CD14-positive monocyte (primary cell): Measurements from ENCODE around the gene CSNK1E. TPM values are rescaled to one million over a fixed set of nuclear protein-coding genes. Genes with fewer than 3 reads are reported as not detected.

ENCODE experiments used
- DNase-seq, 3 donors: peaks; one replicate each; pipeline ENCODE4 v3.0.0-alpha.2; 2011 to 2022
- H2AFZ ChIP-seq: 2 replicates; pipeline ENCODE4 v1.6.0; 2012; ENCODE audit warnings: mild to moderate bottlenecking, low read depth, low read length, inconsistent platforms; ENCODE audit not compliant: insufficient read depth, poor library complexity, severe bottlenecking
- H3K27ac ChIP-seq, 2 donors: 1 replicate in 1 of 2; 2 replicates in 1 of 2; pipeline ENCODE4 v1.5.1; 2012 to 2013; ENCODE audit warnings: low read length in 2 of 2, control low read depth in 1 of 2, inconsistent platforms in 1 of 2, low read depth in 1 of 2, mild to moderate bottlenecking in 1 of 2
- H3K27me3 ChIP-seq, 2 donors: one replicate each; pipeline versions ENCODE4 v1.6.0 to v1.6.1; 2011 to 2013; ENCODE audit warnings: low read length in 2 of 2; ENCODE audit not compliant: control insufficient read depth in 2 of 2, insufficient read depth in 2 of 2
- H3K36me3 ChIP-seq, 2 donors: replicated peaks in 1 of 2; 1 replicate in 1 of 2; 2 replicates in 1 of 2; pipeline versions ENCODE4 v1.5.1 to v1.6.1; 2012 to 2013; ENCODE audit warnings: low read length in 2 of 2, control low read depth in 1 of 2, inconsistent platforms in 1 of 2, mild to moderate bottlenecking in 1 of 2; ENCODE audit not compliant: insufficient read depth in 2 of 2, control insufficient read depth in 1 of 2
- H3K4me1 ChIP-seq, 2 donors: 1 replicate in 1 of 2; 2 replicates in 1 of 2; pipeline versions ENCODE4 v1.5.1 to v1.6.1; 2012 to 2013; ENCODE audit warnings: low read length in 2 of 2, control low read depth in 1 of 2, inconsistent platforms in 1 of 2, mild to moderate bottlenecking in 1 of 2, moderate library complexity in 1 of 2; ENCODE audit not compliant: insufficient read depth in 2 of 2, control insufficient read depth in 1 of 2
- H3K4me2 ChIP-seq: replicated peaks from 2 replicates; pipeline ENCODE3; 2012; ENCODE audit warnings: low read length, moderate library complexity, mild to moderate bottlenecking; ENCODE audit not compliant: poor library complexity, severe bottlenecking; ENCODE audit errors: extremely low read depth
- H3K4me3 ChIP-seq, 3 experiments: fragments of 200-600 bp in 1 of 3; sonication (generic) in 1 of 3; replicated peaks in 1 of 3; 1 replicate in 2 of 3; 2 replicates in 1 of 3; pipeline ENCODE4 v1.5.1; 2011 to 2013; ENCODE audit warnings: low read length in 3 of 3, mild to moderate bottlenecking in 3 of 3, control low read depth in 2 of 3, low read depth in 2 of 3, inconsistent platforms in 1 of 3, moderate library complexity in 1 of 3
- H3K79me2 ChIP-seq: 2 replicates; pipeline ENCODE4 v1.6.0; 2012; ENCODE audit warnings: mild to moderate bottlenecking, control low read depth, inconsistent platforms, low read length, moderate library complexity; ENCODE audit not compliant: insufficient read depth
- H3K9ac ChIP-seq: 2 replicates; pipeline ENCODE4 v1.6.0; 2017; ENCODE audit warnings: low read length, mild to moderate bottlenecking; ENCODE audit not compliant: insufficient read depth, poor library complexity, severe bottlenecking
- H3K9me3 ChIP-seq, 2 donors: replicated peaks in 1 of 2; 1 replicate in 1 of 2; 2 replicates in 1 of 2; pipeline versions ENCODE4 v1.5.1 to v1.6.1; 2012 to 2013; ENCODE audit warnings: low read length in 2 of 2, control low read depth in 1 of 2; ENCODE audit not compliant: control insufficient read depth in 1 of 2, insufficient read depth in 1 of 2
- H4K20me1 ChIP-seq: 2 replicates; pipeline ENCODE4 v1.6.0; 2012; ENCODE audit warnings: mild to moderate bottlenecking, low read length, control low read depth, moderate library complexity; ENCODE audit not compliant: insufficient read depth
- H3K27ac Mint-ChIP-seq, 7 donors: one replicate each; pipeline ENCODE4 v1.8.0; 2020; ENCODE audit warnings: mild to moderate bottlenecking in 7 of 7, mixed read lengths in 7 of 7, moderate library complexity in 6 of 7, inconsistent platforms in 2 of 7
- H3K27me3 Mint-ChIP-seq, 3 donors: one replicate each; pipeline ENCODE4 v1.8.0; 2021 to 2022; ENCODE audit warnings: low read depth in 3 of 3, mild to moderate bottlenecking in 3 of 3, mixed read lengths in 3 of 3, moderate library complexity in 3 of 3, inconsistent platforms in 1 of 3
- H3K36me3 Mint-ChIP-seq, 2 donors: one replicate each; pipeline ENCODE4 v1.8.0; 2020; ENCODE audit warnings: mixed read lengths in 2 of 2, inconsistent platforms in 1 of 2, mild to moderate bottlenecking in 1 of 2
- H3K4me1 Mint-ChIP-seq: one replicate; pipeline ENCODE4 v1.8.0; 2020; ENCODE audit warnings: mild to moderate bottlenecking, mixed read lengths
- H3K4me3 Mint-ChIP-seq, 2 donors: one replicate each; pipeline ENCODE4 v1.8.0; 2020; ENCODE audit warnings: mild to moderate bottlenecking in 2 of 2, mixed read lengths in 2 of 2, moderate library complexity in 1 of 2
- H3K9me3 Mint-ChIP-seq, 7 donors: one replicate each; pipeline ENCODE4 v1.8.0; 2020 to 2022; ENCODE audit warnings: mixed read lengths in 7 of 7, mild to moderate bottlenecking in 6 of 7, moderate library complexity in 6 of 7, inconsistent platforms in 2 of 7
- WGBS: methylation state at CpG from one replicate; pipeline ENCODE4 v1.1.5; 2013; ENCODE audit warnings: missing lambda C conversion rate; ENCODE audit not compliant: insufficient coverage; 5-methylcytosine and 5-hydroxymethylcytosine counted together
- intact Hi-C, 2 donors: fragments of 100-400 bp; cut with micrococcal nuclease; formaldehyde crosslinking; loops; one replicate each; pipeline versions ENCODE4 v1.15.0 to v1.15.1; 2023
- polyA plus RNA-seq, 3 donors: library from polyadenylated mRNA; depleted of rRNA in 1 of 3; unstranded in 2 of 3; stranded (reverse) in 1 of 3; fragments of 300-500 nt in 2 of 3; fragments of >200 nt in 1 of 3; fragmentation: Illumina TruSeq in 2 of 3; gene quantifications; 1 replicate in 2 of 3; 2 replicates in 1 of 3; pipeline ENCODE4 v1.2.3, GENCODE V29; 2012 to 2021
- TF ChIP-seq, protein P1 (sequence below): fragments of 200-600 bp; IDR thresholded peaks from one replicate; pipeline ENCODE4 v1.8.0; 2022; ENCODE audit warnings: antibody characterized with exemption, mild to moderate bottlenecking

The CSNK1E gene
- polyA plus RNA-seq, 3 donors: 1.9 to 44.7 (median 3.1) TPM

GRCh38 chr22:38304526-38304925 lies 12.7 kb downstream of the CSNK1E start:
- TF ChIP-seq, protein P1, sequence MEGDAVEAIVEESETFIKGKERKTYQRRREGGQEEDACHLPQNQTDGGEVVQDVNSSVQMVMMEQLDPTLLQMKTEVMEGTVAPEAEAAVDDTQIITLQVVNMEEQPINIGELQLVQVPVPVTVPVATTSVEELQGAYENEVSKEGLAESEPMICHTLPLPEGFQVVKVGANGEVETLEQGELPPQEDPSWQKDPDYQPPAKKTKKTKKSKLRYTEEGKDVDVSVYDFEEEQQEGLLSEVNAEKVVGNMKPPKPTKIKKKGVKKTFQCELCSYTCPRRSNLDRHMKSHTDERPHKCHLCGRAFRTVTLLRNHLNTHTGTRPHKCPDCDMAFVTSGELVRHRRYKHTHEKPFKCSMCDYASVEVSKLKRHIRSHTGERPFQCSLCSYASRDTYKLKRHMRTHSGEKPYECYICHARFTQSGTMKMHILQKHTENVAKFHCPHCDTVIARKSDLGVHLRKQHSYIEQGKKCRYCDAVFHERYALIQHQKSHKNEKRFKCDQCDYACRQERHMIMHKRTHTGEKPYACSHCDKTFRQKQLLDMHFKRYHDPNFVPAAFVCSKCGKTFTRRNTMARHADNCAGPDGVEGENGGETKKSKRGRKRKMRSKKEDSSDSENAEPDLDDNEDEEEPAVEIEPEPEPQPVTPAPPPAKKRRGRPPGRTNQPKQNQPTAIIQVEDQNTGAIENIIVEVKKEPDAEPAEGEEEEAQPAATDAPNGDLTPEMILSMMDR: no peak
- WGBS: 100% methylated on average over 12 of the region's 13 CpGs
- Histone ChIP-seq H4K20me1 (peaks cover 12% of the 10 kb centered on the region), H3K9ac (no peak overlapping the region), H3K4me3 (no peak overlapping the region), H3K4me1 (peaks cover 10 to 13% of the 10 kb centered on the region in 2 donors), H2AFZ (no peak overlapping the region), H3K4me2 (no peak overlapping the region), H3K27ac (no peak overlapping the region), H3K79me2 (peaks cover 9% of the 10 kb centered on the region), H3K27me3 (no peaks in the 10 kb centered on the region), H3K9me3 (no peaks in the 10 kb centered on the region), H3K36me3 (peaks cover 44 to 56% of the 10 kb centered on the region in 2 donors)
- DNase-seq: no peak
- peak overlapping the region in 1 of 7 donors; percentile 43 for H3K27ac Mint-ChIP-seq
- H3K9me3 Mint-ChIP-seq: no peaks in the 10 kb centered on the region
- H3K36me3 Mint-ChIP-seq: peaks cover 48 to 65% of the 10 kb centered on the region in 2 donors
- peaks cover 0 to 1% (median 0%) of the 10 kb centered on the region in 3 donors for H3K27me3 Mint-ChIP-seq
- H3K4me3 Mint-ChIP-seq: no peak overlapping the region
- peaks cover 23% of the 10 kb centered on the region for H3K4me1 Mint-ChIP-seq
- intact Hi-C loops: no loop called here

GRCh38 chr22:38303974-38304373 lies 13.3 kb downstream of the CSNK1E start:
- Mint-ChIP-seq H3K9me3 (no peaks in the 10 kb centered on the region), H3K36me3 (peaks cover 48 to 63% of the 10 kb centered on the region in 2 donors), H3K27ac (peak overlapping the region in 4 of 7 donors; percentile 12 to 72 (median 56)), H3K4me3 (no peak overlapping the region), H3K27me3 (peaks cover 0 to 1% (median 0%) of the 10 kb centered on the region in 3 donors), H3K4me1 (peaks cover 23% of the 10 kb centered on the region)
- Histone ChIP-seq H3K4me3 (no peak overlapping the region), H4K20me1 (peaks cover 12% of the 10 kb centered on the region), H3K36me3 (peaks cover 49 to 60% of the 10 kb centered on the region in 2 donors), H3K9me3 (no peaks in the 10 kb centered on the region), H3K9ac (no peak overlapping the region), H3K27me3 (no peaks in the 10 kb centered on the region), H3K4me1 (peaks cover 10 to 13% of the 10 kb centered on the region in 2 donors), H3K4me2 (no peak overlapping the region), H3K27ac (no peak overlapping the region), H3K79me2 (peaks cover 9% of the 10 kb centered on the region), H2AFZ (no peak overlapping the region)
- no peak for DNase-seq
- TF ChIP-seq, protein P1: no peak
- intact Hi-C loops: no loop called here
- 83% methylated on average over 2 of the region's 5 CpGs for WGBS
